ENCODE results near the gene CLMP. TPM values are rescaled to one million over a fixed set of nuclear protein-coding genes. Genes with fewer than 3 reads are reported as not detected.

CLMP gene
- total RNA-seq, 3 donors from 2014 or later (not counting 1 experiment from before 2014, with no cell fraction given): 0.07 to 0.45 TPM; not detected in 1

GRCh38 chr11:123230346-123230745 lies 35.3 kb upstream of the CLMP start:
- Histone ChIP-seq H3K27me3 (ENCODE audit: control insufficient read depth, insufficient read depth, low read length) (no peaks in the 10 kb centered on the region), H3K27ac (ENCODE audit: low read length) (no peak overlapping the region), H3K9me3 (ENCODE audit: control insufficient read depth, insufficient read depth, low read length) (no peaks in the 10 kb centered on the region), H3K4me3 (ENCODE audit: low read length) (no peak overlapping the region), H3K36me3 (ENCODE audit: control insufficient read depth, insufficient read depth, low read length) (no peaks in the 10 kb centered on the region), H3K4me1 (ENCODE audit: control insufficient read depth, insufficient read depth, low read length) (peaks cover 12% of the 10 kb centered on the region)
- Mint-ChIP-seq H3K27me3 (ENCODE audit: low read depth in 2 of 2) (peaks cover 9 to 11% of the 10 kb centered on the region in 2 donors), H3K4me3 (no peak overlapping the region), H3K9me3 (no peaks in the 10 kb centered on the region), H3K27ac (no peak overlapping the region), H3K36me3 (no peaks in the 10 kb centered on the region), H3K4me1 (peaks cover 14 to 20% of the 10 kb centered on the region in 2 donors)
- no peak for DNase-seq
- TF ChIP-seq, protein P1, sequence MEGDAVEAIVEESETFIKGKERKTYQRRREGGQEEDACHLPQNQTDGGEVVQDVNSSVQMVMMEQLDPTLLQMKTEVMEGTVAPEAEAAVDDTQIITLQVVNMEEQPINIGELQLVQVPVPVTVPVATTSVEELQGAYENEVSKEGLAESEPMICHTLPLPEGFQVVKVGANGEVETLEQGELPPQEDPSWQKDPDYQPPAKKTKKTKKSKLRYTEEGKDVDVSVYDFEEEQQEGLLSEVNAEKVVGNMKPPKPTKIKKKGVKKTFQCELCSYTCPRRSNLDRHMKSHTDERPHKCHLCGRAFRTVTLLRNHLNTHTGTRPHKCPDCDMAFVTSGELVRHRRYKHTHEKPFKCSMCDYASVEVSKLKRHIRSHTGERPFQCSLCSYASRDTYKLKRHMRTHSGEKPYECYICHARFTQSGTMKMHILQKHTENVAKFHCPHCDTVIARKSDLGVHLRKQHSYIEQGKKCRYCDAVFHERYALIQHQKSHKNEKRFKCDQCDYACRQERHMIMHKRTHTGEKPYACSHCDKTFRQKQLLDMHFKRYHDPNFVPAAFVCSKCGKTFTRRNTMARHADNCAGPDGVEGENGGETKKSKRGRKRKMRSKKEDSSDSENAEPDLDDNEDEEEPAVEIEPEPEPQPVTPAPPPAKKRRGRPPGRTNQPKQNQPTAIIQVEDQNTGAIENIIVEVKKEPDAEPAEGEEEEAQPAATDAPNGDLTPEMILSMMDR (IDR thresholded peaks at IDR 0.05): no peak
- ATAC-seq: no peak
- intact Hi-C loops (cut with micrococcal nuclease): no loop called here
- 91% methylated on average over 3 of the region's 3 CpGs for WGBS (ENCODE audit: insufficient coverage)

GRCh38 chr11:123228496-123229163 lies 33.6 kb upstream of the CLMP start:
- H3K4me1 Mint-ChIP-seq: peaks cover 11 to 12% of the 10 kb centered on the region in 2 donors
- TF ChIP-seq, protein P1 (IDR thresholded peaks at IDR 0.05): no peak
- WGBS (ENCODE audit: insufficient coverage): 87% methylated on average over 8 of the region's 8 CpGs

GRCh38 chr11:123227763-123228495 lies 32.9 kb upstream of the CLMP start:
- Mint-ChIP-seq H3K4me3 (no peak overlapping the region), H3K36me3 (no peaks in the 10 kb centered on the region), H3K9me3 (no peaks in the 10 kb centered on the region), H3K27ac (no peak overlapping the region), H3K27me3 (ENCODE audit: low read depth in 2 of 2) (peaks cover 14 to 25% of the 10 kb centered on the region in 2 donors), H3K4me1 (peaks cover 4 to 5% of the 10 kb centered on the region in 2 donors)
- WGBS (ENCODE audit: insufficient coverage): 81% methylated on average over 7 of the region's 7 CpGs
- intact Hi-C loops (cut with micrococcal nuclease): no loop called here
- Histone ChIP-seq H3K9me3 (ENCODE audit: control insufficient read depth, insufficient read depth, low read length) (no peaks in the 10 kb centered on the region), H3K4me1 (ENCODE audit: control insufficient read depth, insufficient read depth, low read length) (peaks cover under 1% of the 10 kb centered on the region), H3K27me3 (ENCODE audit: control insufficient read depth, insufficient read depth, low read length) (no peaks in the 10 kb centered on the region), H3K27ac (ENCODE audit: low read length) (no peak overlapping the region), H3K4me3 (ENCODE audit: low read length) (no peak overlapping the region), H3K36me3 (ENCODE audit: control insufficient read depth, insufficient read depth, low read length) (no peaks in the 10 kb centered on the region)
- TF ChIP-seq, protein P1 (IDR thresholded peaks at IDR 0.05): no peak
- DNase-seq (no peak), ATAC-seq (no peak)

More at GRCh38 chr11:123228496-123229163, 33.6 kb upstream of the CLMP start:
- no peak overlapping the region for H3K4me3 ChIP-seq (ENCODE audit: low read length)
- no peak overlapping the region for H3K27ac ChIP-seq (ENCODE audit: low read length)
- Mint-ChIP-seq H3K36me3 (no peaks in the 10 kb centered on the region), H3K27ac (no peak overlapping the region), H3K4me3 (no peak overlapping the region), H3K27me3 (ENCODE audit: low read depth in 2 of 2) (peaks cover 14 to 19% of the 10 kb centered on the region in 2 donors), H3K9me3 (no peaks in the 10 kb centered on the region)
- no peaks in the 10 kb centered on the region for H3K36me3 ChIP-seq (ENCODE audit: control insufficient read depth, insufficient read depth, low read length)
- ATAC-seq (no peak), DNase-seq (no peak)
- no peaks in the 10 kb centered on the region for H3K9me3 ChIP-seq (ENCODE audit: control insufficient read depth, insufficient read depth, low read length)
- peaks cover 7% of the 10 kb centered on the region for H3K4me1 ChIP-seq (ENCODE audit: control insufficient read depth, insufficient read depth, low read length)
- no peaks in the 10 kb centered on the region for H3K27me3 ChIP-seq (ENCODE audit: control insufficient read depth, insufficient read depth, low read length)
- intact Hi-C loops (cut with micrococcal nuclease): no loop called here

Data from natural killer cell (primary cell).